ENCODE results near the gene NACC2.

DNA sequence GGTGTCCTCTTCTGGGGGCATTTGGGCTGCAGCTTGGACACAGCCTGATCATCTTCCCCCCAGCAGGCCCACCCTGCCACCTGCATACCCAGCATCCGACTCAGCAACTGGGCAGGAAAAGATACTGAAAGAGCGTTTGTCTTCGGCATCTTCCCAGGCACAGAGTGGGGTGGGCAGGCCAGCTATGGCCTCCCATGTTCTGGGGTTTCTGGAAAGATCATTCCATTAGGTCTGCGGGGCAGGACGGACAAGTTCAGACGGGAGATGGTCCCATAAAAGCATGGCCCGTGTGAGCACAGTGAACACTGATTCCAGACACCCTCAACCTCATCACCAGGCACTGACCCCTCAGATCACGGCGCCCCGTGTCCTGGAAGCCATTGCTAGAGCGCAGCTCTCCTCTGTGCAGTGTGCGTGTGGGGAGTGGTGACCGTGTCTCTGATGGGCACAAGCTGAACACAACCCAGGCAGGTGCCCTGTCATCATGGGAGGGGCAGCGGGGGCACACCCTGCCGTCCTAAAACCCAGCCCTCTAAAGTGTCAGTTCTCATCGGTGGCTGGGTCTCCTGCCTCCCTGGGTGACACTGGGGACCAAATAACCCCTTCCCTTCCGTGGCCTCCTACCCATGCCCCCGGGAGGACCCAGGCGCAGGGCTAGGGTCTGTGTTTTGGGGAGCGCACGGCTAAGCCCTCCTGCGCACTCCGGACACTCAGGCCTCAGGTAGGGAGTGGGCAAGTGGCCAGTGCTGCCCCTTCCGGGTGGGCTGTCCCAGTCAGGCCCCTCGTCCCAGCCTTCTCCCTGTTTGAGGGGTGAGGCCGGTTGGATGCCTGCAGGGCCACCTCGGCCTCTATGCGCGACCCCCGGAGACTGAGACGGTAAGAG is 36.8 kb upstream of the NACC2 start:
- TF ChIP-seq, protein P1, sequence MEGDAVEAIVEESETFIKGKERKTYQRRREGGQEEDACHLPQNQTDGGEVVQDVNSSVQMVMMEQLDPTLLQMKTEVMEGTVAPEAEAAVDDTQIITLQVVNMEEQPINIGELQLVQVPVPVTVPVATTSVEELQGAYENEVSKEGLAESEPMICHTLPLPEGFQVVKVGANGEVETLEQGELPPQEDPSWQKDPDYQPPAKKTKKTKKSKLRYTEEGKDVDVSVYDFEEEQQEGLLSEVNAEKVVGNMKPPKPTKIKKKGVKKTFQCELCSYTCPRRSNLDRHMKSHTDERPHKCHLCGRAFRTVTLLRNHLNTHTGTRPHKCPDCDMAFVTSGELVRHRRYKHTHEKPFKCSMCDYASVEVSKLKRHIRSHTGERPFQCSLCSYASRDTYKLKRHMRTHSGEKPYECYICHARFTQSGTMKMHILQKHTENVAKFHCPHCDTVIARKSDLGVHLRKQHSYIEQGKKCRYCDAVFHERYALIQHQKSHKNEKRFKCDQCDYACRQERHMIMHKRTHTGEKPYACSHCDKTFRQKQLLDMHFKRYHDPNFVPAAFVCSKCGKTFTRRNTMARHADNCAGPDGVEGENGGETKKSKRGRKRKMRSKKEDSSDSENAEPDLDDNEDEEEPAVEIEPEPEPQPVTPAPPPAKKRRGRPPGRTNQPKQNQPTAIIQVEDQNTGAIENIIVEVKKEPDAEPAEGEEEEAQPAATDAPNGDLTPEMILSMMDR (IDR thresholded peaks at IDR 0.05) = no peak
- no peak for TF ChIP-seq POLR2A (IDR thresholded peaks at IDR 0.05)

Measured in right lobe of liver (tissue), 4 donors.